GM19239 (cell line): Measurements from ENCODE around the gene TGM1.
"Not testable (repeated sequence)": the region's sequence is repeated elsewhere in the genome, so short reads cannot be mapped to it uniquely, and the experiment has no call there.

Experiments
- DNase-seq: peaks from one replicate; pipeline ENCODE4 v3.0.0; 2011; ENCODE audit warnings: low spot score; ENCODE audit not compliant: insufficient read length
- FAIRE-seq: peaks from 2 replicates; lab custom pipeline; 2011; peaks lifted over from hg19 to GRCh38; lab: Jason Lieb, UNC

Gene TGM1

DNA sequence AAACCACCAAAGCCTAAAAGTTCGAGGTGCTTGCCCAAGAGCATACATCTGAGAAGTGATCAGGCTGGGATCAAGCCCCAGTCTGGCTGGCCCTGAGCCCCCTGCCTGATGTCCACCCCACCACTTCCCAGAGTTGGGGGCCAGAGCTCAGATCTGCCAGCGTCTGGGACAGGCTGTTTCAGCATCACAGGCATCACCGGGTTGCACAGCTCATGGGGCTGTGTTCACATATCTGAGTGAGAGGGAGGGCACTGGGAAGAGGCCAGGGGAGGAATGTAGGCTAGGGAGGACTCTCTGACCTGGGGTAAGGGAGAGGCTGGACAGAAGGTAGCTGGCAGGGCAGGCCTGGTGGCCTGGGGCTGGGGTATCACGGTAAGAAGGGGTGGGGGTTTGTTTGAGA is 6.0 kb downstream of the TGM1 start:
- FAIRE-seq, result no peak
- no peak for DNase-seq

DNA sequence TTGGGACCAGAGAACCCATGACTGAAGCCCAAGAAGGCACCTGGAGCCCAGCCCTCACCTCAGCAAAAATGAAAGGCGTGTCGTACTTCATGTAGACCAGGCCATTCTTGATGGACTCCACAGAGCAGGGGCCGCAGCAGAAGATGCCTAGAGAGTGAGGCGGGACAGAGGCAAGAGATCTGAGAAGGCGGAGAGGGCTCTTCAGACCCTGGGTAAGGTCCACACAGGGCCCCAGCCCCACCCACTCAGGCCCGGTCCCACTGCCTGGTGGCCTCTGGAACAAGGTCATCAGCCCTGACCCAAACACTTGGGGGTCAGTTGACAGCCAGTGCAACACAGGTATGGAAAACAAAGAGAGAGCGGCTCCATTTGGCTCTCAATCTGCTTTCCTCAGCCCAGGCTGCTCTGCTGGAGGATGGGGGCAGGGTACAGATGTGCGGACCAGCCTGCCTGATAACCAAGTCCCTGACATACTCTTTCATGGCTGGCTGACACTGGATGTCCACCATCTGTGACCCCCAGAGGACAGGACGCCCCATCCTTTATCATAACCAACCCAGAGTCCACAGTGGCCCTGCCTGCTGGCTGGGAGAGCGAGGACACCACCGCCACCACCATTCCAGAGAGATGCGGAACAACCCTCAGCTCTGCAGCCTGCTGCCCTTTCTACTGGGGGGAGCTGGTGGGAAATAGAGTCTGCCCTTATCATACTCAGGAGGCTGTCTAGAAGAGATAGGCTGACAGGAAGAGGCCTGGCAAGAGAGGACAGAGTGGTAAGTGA is 6.9 kb downstream of the TGM1 start:
- FAIRE-seq (no peak), DNase-seq (no peak)

- DNase-seq, result no peak
- no peak for FAIRE-seq
These were observed 7.5 kb downstream of the TGM1 start for GRCh38 chr14:24255438-24255837.

- FAIRE-seq (no peak), DNase-seq (no peak)
These were observed 8.2 kb downstream of the TGM1 start for GRCh38 chr14:24254630-24255392.

DNA sequence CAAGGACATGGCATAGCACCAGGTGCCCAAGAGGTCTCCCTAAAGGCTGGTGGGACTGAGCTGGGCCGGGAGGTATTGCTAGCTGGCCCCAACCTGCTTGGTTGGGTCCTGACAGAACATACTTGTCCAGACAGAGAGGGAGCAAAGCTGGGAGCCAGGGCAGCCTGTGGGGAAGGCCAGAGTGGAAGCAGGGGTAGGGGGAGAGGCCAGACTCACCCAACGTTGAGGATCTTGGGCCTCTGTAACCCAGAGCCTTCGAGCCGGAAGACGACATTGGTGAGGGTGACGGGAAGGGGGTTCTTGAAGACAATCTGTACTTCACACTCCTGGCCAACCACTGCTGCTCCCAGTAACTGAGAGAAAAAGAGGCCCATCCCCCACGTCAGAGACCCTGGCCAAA is 9.0 kb downstream of the TGM1 start:
- DNase-seq (no peak), FAIRE-seq (no peak)

- FAIRE-seq (no peak), DNase-seq (no peak)
These were observed 10.5 kb downstream of the TGM1 start for GRCh38 chr14:24252289-24253124.

GRCh38 chr14:24251880-24252288 is 11.1 kb downstream of the TGM1 start:
- no peak for FAIRE-seq
- DNase-seq, result no peak

- no peak for DNase-seq
- no peak for FAIRE-seq
These were observed 12.6 kb downstream of the TGM1 start for GRCh38 chr14:24250354-24250753.

DNA sequence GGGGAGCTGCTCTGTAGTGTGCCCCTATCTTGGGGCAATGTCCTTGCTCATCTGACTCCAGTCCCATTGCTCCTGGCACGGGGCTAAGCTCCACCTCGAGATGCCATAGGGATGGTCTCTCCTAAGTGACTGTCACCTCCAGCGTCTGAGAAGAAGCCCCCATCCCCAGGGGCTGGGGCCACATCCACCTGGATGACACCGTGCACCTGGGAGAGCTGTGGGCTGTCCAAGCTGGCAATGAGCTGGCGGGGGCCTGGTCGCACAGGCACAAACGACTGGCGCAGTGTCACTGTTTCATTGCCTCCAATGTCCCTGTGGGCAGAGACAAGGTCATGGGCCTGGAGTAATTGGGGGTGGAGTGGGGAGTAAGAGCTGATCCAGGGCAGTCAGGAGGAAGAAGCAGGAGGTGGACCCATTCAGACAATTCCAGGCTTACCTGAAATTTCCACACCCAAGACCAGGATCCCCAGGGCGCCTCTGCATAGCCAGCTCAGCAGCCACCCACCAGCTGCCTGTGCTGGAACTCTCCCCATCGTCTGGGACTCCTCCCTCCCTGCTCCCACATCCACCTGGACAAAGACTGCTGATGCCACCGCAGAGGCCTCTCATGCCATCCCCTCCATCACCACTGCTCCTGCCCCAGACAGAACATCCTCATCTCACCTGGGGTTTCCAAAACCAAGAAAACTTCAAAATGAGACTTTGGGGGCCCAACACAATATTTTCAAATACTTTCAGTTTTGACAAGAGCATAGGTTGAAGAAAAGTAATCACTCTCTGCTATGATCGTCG is 13.6 kb downstream of the TGM1 start:
- no peak for FAIRE-seq
- no peak for DNase-seq

DNA sequence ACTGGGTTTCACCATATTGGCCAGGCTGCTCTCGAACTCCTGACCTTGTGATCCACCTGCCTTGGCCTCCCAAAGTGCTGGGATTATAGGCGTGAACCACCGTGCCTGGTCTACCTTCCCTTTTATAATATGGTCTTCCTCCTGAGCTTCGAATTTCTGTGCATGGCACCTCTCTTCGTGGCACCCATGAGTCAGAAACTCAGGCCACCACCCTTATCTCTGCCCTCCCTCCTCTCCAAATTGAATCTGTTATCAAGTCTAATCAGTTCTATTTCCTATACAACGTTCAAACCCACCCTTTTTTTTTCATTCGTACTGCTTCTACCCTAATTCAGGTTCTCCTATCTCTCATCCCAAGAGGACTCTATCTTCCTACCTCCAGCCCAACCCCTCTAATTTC is 15.6 kb downstream of the TGM1 start:
- DNase-seq (no peak), FAIRE-seq (no peak)

GRCh38 chr14:24246765-24247212 is 16.2 kb downstream of the TGM1 start:
- FAIRE-seq, result peak; percentile 92
- DNase-seq, result peak; percentile 60

GRCh38 chr14:24245350-24245749 is 17.6 kb downstream of the TGM1 start:
- FAIRE-seq, DNase-seq: not testable (repeated sequence)

DNA sequence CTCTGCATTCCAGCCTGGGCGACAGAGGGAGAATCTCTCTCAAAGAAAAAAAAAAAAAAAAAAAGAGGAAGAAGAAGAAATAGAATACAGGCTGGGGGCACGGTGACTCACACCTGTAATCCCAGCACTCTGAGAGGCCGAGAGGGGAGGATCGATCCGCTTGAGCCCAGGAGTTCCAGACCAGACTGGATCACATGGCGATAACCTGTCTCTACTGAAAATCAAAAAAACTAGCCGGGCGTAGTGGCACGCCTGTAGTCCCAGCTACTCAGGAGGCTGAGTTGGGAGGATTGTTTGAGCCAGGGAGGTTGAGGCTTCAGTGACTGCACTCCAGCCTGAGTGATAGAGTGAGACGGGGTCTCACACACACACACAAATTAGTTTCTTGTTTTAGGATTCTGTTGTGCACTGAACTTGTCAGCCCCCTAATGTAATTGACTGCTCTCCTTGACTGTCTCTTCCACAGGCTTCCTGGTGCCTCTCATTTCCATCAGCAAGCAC is 19.6 kb downstream of the TGM1 start:
- no peak for DNase-seq
- no peak for FAIRE-seq

GRCh38 chr14:24241829-24242443 is 21.0 kb downstream of the TGM1 start:
- peak; percentile 88 for DNase-seq
- peak; percentile 95 for FAIRE-seq

- no peak for DNase-seq
- no peak for FAIRE-seq
These were observed 22.7 kb downstream of the TGM1 start for GRCh38 chr14:24240110-24240918.

- FAIRE-seq, result no peak
- DNase-seq, result no peak
These were observed 24.4 kb downstream of the TGM1 start for GRCh38 chr14:24238527-24239037.

DNA sequence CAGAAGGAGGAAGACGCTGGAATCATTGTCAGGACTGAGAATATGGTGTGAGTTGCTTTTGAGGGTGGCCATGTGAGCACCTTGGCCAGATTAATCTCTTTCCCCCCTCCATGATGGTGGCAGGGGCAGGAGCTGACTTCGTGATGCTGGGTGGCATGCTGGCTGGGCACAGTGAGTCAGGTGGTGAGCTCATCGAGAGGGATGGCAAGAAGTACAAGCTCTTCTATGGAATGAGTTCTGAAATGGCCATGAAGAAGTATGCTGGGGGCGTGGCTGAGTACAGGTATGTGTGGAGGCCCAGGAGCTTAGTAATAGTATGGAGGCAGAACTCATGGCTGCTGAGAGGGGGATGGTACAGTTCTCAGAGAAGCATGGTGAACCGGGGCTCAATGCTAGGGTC is 24.9 kb downstream of the TGM1 start:
- FAIRE-seq (no peak), DNase-seq (no peak)

- DNase-seq (no peak), FAIRE-seq (no peak)
These were observed 25.5 kb downstream of the TGM1 start for GRCh38 chr14:24237463-24237955.
